HG02610 (cell line): ENCODE data around the gene NOS1.

Source experiments
- ATAC-seq: cut with Tn5 transposase; IDR thresholded peaks from one replicate; pipeline ENCODE4 v1.9.1; 2021; ENCODE audit warnings: mild to moderate bottlenecking, moderate library complexity; ENCODE audit not compliant: unreplicated experiment

The NOS1 gene

DNA sequence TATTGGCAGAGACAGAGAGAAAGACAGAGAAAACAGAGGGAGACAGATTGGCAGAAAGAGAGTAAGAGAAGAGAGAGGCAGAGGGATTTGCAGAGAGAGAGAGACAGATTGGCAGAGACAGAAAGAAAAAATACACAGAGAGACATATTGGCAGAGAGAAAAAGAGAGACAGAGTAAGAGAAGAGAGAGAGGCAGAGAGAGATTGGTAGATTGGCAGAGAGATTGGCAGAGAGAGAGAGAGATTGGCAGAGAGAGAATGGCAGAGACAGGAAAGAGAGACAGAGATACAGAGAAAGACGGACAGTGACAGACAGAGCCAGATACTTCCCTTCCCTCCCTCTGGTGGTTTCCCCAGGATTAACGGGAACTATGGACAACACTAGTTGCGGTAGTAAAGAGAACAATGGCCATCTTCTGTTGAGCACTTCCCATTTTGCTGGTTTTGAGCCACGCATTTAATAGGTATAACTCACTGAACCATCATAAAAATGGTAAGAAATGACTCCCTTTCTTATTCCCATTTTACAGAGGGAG, 2.6 kb upstream of the NOS1 start:
- no peak for ATAC-seq

- no peak for ATAC-seq
Measured at GRCh38 chr12:117363056-117363662, 1.7 kb upstream of the NOS1 start.

DNA sequence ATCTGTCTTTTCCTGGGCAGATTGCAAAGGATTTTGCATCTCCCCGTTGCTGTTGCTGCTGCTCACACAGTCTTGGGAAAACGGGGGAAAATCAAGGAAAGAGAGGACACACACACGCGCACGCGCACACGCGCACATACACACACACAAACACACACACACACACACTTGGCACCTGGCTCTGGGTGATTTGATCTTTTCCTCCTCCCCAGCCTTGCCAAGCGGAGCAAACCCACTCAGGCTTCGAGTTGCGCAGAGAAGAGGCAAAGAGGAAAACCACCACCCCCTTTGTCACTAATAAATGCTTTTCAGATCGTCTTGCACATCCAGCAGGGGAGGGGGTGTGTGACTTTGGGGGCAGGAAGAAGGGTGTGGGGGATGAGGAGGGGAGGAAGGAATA, 965 bp upstream of the NOS1 start:
- ATAC-seq: no peak

DNA sequence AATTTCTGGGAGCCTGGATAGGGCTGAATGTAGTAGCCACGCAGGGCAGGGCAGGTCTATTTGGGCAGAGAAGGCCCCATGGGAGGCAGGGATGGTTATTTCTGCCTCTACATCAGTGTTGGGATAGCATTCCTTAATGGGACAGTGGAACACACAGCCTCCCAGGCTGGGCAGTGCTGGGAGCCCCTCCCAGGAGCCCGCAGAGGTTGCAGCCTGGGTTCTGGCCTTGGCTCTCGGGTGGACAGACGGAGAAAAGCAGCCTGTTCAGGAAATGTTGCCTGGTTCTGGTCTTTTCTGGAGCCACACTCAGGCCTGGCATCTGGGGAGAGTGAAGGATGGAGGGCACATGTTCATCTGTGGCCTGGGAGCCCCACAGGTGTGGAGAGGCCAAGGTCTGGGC, 479 bp upstream of the NOS1 start:
- no peak for ATAC-seq

- no peak for ATAC-seq
Measured at GRCh38 chr12:117360551-117361346, 677 bp downstream of the NOS1 start.

GRCh38 chr12:117360222-117360550, 1.2 kb downstream of the NOS1 start:
- ATAC-seq: no peak

DNA sequence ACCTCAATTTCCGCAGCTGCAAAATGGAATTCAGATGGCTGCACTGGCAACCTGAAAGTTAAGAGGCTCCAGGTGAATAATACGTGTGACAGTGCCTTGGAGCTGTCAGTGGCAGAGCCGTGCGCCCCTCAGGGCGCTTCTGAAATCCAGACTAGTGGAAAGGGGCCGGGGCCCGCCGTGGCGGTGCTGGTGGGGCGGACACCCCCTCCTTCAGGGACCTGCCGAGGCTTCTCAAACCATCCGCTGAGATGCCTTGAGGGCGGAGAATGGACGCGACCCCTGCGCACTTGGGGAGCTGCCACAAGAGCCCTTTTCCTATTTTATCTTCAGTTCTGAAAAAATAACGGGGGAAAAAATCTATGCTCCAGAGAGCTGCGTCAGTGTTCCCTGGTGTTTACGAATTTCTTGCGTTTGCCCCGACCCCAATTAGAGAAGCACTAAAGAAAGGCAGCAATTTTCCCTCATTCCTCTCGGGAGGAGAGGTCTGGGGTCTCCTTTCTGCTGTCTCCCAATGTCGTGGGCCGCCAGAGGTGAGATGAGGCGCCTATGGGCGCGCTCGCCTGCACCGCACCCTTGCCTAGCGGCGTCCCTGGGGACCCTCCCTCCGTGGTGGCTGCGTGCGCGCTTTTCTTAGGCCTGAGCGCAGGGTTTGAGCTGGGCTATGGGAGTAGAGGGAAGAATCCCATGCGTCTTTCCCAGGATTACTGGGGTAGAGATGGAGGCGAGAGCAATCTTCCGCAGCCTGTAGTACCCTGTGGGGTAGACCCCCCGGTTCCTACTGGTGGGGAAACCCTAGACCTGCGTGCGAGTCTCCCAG, 2.2 kb downstream of the NOS1 start:
- ATAC-seq: no peak

DNA sequence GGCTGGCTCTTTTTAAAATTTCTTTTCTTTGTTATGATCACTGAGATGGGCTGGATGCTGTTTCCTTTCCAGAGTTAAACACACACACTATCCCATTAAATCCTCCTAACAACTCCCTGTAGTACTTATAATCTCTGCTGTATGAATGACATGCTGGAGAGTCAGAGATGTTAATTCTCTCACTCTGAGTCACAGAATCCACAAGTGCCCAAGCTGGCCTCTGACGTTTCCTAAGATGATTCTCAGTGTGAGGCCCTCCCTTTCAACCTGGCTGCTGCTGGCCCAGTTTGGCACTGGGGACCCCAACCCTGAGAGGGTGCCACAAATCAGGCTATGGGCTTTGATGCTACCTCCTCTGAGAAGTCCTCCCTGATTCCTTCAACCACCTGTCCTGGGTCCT, 5.4 kb downstream of the NOS1 start:
- ATAC-seq: no peak

- no peak for ATAC-seq
Measured at GRCh38 chr12:117352883-117353282, 8.5 kb downstream of the NOS1 start.

GRCh38 chr12:117352206-117352605, 9.2 kb downstream of the NOS1 start:
- ATAC-seq: no peak

DNA sequence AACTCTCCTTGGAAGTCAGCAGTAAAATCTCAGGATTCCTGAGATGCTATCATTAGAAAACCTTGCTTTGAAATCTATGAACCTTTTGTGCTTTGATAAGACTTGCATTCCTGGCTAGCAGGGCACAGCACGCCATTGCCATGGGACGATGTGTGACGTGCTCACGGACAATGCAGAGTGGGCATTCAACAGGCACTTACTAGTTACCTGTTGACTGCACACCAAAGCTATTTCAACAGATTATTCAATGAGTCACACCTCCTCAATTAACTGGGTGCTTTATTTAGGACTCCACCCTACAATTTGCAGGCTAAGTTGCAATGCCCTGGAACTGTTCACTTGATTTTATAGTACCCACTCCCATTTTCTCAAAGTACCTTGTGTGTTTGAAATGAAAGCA, 11.3 kb downstream of the NOS1 start:
- no peak for ATAC-seq

DNA sequence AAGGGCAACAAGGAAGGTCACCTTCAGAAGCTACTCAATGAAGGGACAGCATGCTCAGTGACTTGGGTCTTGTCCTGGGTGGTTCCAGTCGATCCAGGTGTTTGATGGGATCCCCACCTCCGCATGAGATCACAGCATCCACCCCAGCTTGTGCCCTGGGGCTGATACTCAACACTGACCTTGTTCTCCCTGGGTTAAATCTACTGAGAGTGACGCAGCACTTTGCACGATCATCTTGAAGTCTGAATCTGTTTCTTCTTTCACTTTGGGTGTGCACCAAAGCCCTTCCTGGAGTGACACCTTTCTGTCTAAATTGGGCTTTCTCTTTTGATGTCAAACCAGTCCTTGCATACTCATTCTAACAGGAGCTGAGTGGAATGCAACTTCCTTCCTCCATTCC, 13.8 kb downstream of the NOS1 start:
- no peak for ATAC-seq

DNA sequence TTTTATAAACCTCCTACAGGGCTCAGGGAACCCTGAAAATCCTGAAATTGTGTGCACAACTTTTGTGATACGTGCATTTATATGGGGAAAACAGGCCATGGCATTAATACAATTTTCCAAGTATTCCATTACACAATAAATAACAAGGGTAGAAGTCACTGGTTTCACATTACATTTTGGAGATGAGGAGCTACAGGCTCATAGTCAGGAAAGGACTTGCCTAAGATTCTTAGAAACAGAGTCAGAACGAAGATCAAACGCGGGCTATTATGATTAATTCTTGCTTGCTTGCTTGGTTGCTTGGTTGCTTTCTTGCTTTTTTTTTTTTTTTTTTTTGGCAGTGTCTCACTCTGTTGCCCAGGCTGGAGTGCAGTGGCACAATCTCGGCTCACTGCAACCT, 16.7 kb downstream of the NOS1 start:
- no peak for ATAC-seq

DNA sequence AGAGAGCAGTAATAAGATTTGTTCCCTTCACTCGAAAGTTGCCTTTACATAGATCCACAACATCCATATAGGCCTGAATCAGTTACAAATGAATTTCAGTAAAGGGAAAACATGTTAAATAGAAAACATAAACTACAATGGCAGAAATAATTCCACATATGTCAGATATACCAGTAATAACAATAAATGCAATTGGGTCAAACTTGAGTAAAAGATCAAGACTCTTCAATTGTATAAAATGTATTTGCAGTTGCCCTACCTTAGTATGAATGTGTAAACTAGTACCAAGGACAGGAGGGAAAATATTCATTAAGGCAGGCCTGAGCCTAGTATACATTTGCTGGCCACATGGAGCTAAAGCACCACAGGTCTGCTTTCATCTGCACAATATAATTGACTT, 17.6 kb downstream of the NOS1 start:
- no peak for ATAC-seq

DNA sequence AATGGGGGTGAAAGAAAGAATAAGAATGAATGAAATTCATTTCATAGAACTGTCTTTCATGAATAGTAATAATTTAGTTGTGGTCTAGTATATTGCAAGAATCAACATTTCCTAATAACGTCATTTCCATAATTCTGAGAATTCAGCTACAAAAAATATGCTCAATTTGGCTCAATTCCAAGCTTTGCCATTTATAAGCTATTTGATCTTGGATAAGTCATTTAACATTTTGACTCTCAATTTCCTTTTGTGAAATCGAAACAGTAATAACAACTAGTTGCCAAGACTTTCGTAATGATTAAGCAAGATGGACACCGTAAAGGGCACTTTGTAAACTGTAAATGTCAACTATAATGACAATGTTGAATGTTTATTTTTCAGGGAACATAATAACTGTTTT, 18.1 kb downstream of the NOS1 start:
- ATAC-seq: no peak

- no peak for ATAC-seq
Measured at GRCh38 chr12:117342682-117343081, 18.7 kb downstream of the NOS1 start.

DNA sequence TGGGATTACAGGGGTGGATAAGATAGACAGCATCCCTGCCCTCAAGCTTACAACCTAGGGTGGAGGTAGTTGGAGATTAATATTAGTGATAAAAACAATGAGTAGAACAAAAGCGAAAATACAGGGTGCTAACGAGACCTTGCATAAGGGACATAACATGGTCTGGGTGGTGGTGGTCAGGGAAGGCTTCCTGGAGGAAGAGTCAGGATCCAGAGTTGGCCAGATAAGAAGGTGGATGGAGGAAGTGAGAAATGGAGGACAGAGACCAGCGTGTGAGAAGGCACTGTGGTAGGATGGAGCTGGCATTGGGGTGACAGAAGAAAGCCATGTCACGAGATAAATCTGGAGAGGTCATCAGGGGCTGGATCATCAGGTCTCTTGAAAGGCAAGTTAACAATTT, 19.2 kb downstream of the NOS1 start:
- ATAC-seq: no peak

DNA sequence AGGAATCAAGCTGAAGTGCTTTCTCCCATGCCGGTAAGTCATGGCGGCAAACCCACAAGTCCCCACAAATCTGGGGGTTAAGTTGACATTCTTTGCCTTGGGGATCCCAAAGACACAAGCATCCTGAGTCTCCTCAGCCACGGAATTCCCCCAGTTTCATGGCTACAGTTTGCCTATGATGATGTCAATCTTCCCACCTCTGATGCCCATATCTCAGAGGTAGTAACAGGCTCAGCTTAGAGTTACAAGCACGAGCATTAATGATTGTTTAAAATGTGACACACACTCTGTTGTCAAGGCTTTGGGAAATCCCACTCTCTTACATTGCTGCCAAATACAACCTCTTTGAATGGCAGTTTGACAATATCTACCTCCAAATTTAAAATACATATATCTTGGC, 22.3 kb downstream of the NOS1 start:
- no peak for ATAC-seq

DNA sequence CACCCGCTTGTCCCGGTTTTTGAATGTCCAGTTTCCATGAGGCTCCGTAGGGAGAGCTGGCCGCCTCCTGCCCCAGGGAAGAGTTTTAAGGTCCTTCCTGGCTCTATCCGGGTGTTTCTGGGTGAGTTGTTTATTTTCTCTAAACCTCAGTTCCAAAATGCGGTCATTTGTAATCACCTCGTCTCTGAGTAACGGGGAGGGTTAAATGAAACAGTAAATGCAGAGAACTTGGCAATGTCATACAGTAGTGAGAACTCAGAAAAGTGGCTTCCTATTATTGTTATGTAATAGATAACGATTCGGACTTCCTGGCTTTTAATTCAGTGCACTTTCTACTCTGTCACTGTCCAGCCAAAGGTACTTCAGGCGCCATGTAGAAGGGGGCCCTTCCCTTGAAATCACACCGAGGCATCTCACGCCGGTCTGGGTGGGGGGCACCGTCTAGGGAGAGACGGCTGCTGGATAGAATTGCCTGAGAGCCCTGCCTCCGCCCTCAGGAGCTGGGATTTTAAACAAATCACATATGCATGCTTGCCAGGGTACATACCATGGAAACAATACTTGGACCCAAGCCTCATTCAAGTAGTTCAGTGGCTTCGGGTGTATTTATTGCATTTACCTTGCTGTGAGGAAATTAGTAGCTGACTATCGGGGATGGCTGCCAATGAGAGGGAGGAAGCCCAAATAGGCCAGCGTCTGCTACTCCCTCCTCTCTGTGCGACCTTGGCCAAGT, 26.4 kb downstream of the NOS1 start:
- ATAC-seq: no peak

DNA sequence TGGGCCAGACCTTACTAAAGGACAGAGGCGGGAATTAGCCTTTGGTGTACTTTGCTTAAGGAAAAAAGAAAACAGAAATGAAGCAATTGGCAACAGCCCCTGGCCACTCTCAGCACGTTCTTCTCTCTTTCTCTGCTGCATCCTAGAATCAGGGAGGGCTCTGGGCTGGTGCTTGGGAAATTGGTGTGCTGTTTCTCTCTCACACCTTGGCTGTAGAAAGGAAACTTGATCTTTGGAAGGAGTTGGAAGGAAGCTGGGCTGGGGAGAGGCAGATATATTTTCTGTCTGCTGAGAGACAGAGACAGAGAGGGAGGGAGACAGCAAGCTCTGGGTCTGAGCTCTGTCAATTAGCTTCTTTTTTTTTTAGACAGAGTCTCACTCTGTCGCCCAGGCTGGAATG, 27.4 kb downstream of the NOS1 start:
- no peak for ATAC-seq

- ATAC-seq: no peak
Measured at GRCh38 chr12:117333331-117333881, 28.0 kb downstream of the NOS1 start.
